Panc1 (cell line): ENCODE results near the gene TEX264. TPM values are rescaled to one million over a fixed set of nuclear protein-coding genes. Genes with fewer than 3 reads are reported as not detected.

ENCODE experiments used
- ATAC-seq: fragments of 200-7000 bp; cut with Tn5 transposase; 2 replicates; pipeline ENCODE4 v1.9.1; 2020; ENCODE audit warnings: mild to moderate bottlenecking, moderate library complexity
- BruUV-seq: library from RNA; stranded (reverse); fragments of 400-500 nt; replicated peaks from 2 replicates; lab custom pipeline; 2021; lab: Mats Ljungman, UMichigan
- CTCF ChIA-PET: fragments of 300-600 bp; sonication (Branson Sonifier 250); formaldehyde crosslinking; loops from one replicate; lab custom pipeline; 2022; ENCODE audit warnings: antibody characterized with exemption; lab: Charles Lee
- POLR2A ChIA-PET: fragments of 300-600 bp; sonication (Branson Sonifier 250); formaldehyde crosslinking; loops from one replicate; lab custom pipeline; 2022; ENCODE audit warnings: antibody characterized with exemption; lab: Charles Lee
- DNase-seq: peaks from one replicate; pipeline ENCODE4 v3.0.0-alpha.2; 2010; ENCODE audit warnings: low read depth, low spot score
- H3K27ac ChIP-seq: 2 replicates; pipeline ENCODE4 v1.5.1; 2011; ENCODE audit warnings: mild to moderate bottlenecking, low read length, inconsistent platforms
- H3K27me3 ChIP-seq: fragments of 200-500 bp; sonication (Bioruptor generic); 2 replicates; pipeline ENCODE4 v1.6.0; 2014; ENCODE audit warnings: low read length, inconsistent platforms; ENCODE audit not compliant: control insufficient read depth, insufficient read depth
- H3K36me3 ChIP-seq: fragments of 200-500 bp; sonication (Bioruptor generic); 2 replicates; pipeline ENCODE4 v1.5.1; 2014; ENCODE audit warnings: inconsistent platforms, mild to moderate bottlenecking, low read length, moderate library complexity; ENCODE audit not compliant: control insufficient read depth, insufficient read depth
- H3K4me1 ChIP-seq: 2 replicates; pipeline ENCODE4 v1.5.1; 2011; ENCODE audit warnings: inconsistent platforms, mild to moderate bottlenecking, low read length, moderate library complexity; ENCODE audit not compliant: control insufficient read depth, insufficient read depth
- H3K4me3 ChIP-seq, 2 experiments: 2 replicates each; pipeline ENCODE4 v1.5.1; 2011 to 2012; ENCODE audit warnings: low read depth in 2 of 2, low read length in 2 of 2, mild to moderate bottlenecking in 2 of 2, inconsistent platforms in 1 of 2, moderate library complexity in 1 of 2
- H3K9me3 ChIP-seq: fragments of 200-500 bp; sonication (Bioruptor generic); 2 replicates; pipeline ENCODE4 v1.5.1; 2014; ENCODE audit warnings: low read depth, mild to moderate bottlenecking, inconsistent platforms, low read length, moderate library complexity; ENCODE audit not compliant: control insufficient read depth, insufficient read depth
- POLR2AphosphoS5 ChIP-seq: IDR thresholded peaks from 2 replicates; pipeline ENCODE4 v1.6.1; 2012; ENCODE audit warnings: mild to moderate bottlenecking, low read depth, low read length, moderate library complexity
- SIN3A ChIP-seq: IDR thresholded peaks from 2 replicates; pipeline ENCODE4 v1.6.1; 2012; ENCODE audit warnings: low read depth, mild to moderate bottlenecking, low read length, moderate library complexity, borderline replicate concordance; ENCODE audit not compliant: insufficient read depth
- TCF7L2 ChIP-seq: IDR thresholded peaks from 2 replicates; pipeline ENCODE4 v1.6.1; 2011; ENCODE audit warnings: mild to moderate bottlenecking, low read depth, low read length, inconsistent platforms
- in situ Hi-C: cut with HindIII; loops from 2 replicates; pipeline ENCODE4 v1.10.0; 2016; ENCODE audit warnings: low sequenced_read_pairs, low pct_unique_long_range_greater_than_20kb
- intact Hi-C: fragments of 100-400 bp; cut with micrococcal nuclease; formaldehyde crosslinking; loops from one replicate; pipeline ENCODE4 v1.10.0; 2022; ENCODE audit not compliant: unreplicated experiment
- total RNA-seq: library from RNA; stranded (reverse); gene quantifications from one replicate; pipeline ENCODE4 v1.2.1, GENCODE V29; 2021; ENCODE audit not compliant: unreplicated experiment
- TF ChIP-seq, protein P1 (sequence below), 2 experiments: IDR thresholded peaks; 2 replicates each; pipeline ENCODE4 v1.6.1; 2011 to 2012; ENCODE audit warnings: low read depth in 2 of 2, control low read depth in 1 of 2, low read length in 1 of 2, mild to moderate bottlenecking in 1 of 2, moderate library complexity in 1 of 2; ENCODE audit not compliant: insufficient read depth in 1 of 2
- TF ChIP-seq, protein P2 (sequence below): fragments of 450-650 bp; IDR thresholded peaks from 2 replicates; pipeline ENCODE4 v1.5.1; 2017; ENCODE audit warnings: mild to moderate bottlenecking

The TEX264 gene
- total RNA-seq, 1 experiment from 2014 or later = 45.8 TPM

DNA sequence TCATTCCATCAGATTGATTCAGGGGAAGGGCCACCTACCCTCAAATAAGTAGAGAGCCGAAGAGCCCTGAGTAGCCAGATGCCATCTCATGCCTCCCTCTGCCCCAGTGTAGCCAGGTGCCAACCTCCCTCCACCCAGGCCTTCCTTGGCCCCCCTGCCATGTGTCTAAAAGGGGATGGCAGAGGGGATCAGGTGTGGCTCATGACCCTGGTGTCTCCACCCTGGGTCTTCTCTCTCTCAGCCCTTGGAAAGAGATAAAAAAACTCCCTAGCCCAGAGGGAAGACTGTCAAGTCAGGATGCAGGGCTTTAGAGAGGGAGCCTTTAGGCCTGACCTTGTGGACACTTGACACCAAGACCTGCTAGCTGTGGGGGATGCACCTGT, 41.0 kb downstream of the TEX264 start:
- intact Hi-C loops = no loop called here
- CTCF ChIA-PET = no interaction called here

DNA sequence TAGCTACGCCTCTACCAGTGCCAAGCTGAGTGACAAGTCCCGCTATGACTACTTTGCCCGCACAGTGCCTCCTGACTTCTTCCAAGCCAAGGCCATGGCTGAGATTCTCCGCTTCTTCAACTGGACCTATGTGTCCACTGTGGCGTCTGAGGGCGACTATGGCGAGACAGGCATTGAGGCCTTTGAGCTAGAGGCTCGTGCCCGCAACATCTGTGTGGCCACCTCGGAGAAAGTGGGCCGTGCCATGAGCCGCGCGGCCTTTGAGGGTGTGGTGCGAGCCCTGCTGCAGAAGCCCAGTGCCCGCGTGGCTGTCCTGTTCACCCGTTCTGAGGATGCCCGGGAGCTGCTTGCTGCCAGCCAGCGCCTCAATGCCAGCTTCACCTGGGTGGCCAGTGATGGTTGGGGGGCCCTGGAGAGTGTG, 41.5 kb downstream of the TEX264 start:
- H3K27ac ChIP-seq = no peak overlapping the region
- in situ Hi-C loops = no loop called here
- H3K4me1 ChIP-seq = no peaks in the 10 kb centered on the region
- H3K9me3 ChIP-seq = no peaks in the 10 kb centered on the region
- DNase-seq (no peak), ATAC-seq (no peak)
- ChIA-PET POLR2A (no interaction called here), CTCF (no interaction called here)
- no peaks in the 10 kb centered on the region for H3K36me3 ChIP-seq
- intact Hi-C loops = no loop called here
- TF ChIP-seq POLR2AphosphoS5 (no peak), SIN3A (no peak), TCF7L2 (no peak)
- TF ChIP-seq, protein P1, sequence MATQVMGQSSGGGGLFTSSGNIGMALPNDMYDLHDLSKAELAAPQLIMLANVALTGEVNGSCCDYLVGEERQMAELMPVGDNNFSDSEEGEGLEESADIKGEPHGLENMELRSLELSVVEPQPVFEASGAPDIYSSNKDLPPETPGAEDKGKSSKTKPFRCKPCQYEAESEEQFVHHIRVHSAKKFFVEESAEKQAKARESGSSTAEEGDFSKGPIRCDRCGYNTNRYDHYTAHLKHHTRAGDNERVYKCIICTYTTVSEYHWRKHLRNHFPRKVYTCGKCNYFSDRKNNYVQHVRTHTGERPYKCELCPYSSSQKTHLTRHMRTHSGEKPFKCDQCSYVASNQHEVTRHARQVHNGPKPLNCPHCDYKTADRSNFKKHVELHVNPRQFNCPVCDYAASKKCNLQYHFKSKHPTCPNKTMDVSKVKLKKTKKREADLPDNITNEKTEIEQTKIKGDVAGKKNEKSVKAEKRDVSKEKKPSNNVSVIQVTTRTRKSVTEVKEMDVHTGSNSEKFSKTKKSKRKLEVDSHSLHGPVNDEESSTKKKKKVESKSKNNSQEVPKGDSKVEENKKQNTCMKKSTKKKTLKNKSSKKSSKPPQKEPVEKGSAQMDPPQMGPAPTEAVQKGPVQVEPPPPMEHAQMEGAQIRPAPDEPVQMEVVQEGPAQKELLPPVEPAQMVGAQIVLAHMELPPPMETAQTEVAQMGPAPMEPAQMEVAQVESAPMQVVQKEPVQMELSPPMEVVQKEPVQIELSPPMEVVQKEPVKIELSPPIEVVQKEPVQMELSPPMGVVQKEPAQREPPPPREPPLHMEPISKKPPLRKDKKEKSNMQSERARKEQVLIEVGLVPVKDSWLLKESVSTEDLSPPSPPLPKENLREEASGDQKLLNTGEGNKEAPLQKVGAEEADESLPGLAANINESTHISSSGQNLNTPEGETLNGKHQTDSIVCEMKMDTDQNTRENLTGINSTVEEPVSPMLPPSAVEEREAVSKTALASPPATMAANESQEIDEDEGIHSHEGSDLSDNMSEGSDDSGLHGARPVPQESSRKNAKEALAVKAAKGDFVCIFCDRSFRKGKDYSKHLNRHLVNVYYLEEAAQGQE (IDR thresholded peaks at IDR 0.05; ENCODE audit: insufficient read depth in 1 of 2, low read depth in 2 of 2, low read length in 1 of 2) = no peak
- TF ChIP-seq, protein P2, sequence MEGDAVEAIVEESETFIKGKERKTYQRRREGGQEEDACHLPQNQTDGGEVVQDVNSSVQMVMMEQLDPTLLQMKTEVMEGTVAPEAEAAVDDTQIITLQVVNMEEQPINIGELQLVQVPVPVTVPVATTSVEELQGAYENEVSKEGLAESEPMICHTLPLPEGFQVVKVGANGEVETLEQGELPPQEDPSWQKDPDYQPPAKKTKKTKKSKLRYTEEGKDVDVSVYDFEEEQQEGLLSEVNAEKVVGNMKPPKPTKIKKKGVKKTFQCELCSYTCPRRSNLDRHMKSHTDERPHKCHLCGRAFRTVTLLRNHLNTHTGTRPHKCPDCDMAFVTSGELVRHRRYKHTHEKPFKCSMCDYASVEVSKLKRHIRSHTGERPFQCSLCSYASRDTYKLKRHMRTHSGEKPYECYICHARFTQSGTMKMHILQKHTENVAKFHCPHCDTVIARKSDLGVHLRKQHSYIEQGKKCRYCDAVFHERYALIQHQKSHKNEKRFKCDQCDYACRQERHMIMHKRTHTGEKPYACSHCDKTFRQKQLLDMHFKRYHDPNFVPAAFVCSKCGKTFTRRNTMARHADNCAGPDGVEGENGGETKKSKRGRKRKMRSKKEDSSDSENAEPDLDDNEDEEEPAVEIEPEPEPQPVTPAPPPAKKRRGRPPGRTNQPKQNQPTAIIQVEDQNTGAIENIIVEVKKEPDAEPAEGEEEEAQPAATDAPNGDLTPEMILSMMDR = no peak
- no peaks in the 10 kb centered on the region; the same call in 1 of the 2 replicates for H3K27me3 ChIP-seq
- BruUV-seq = no TSS peak
- H3K4me3 ChIP-seq = no peak overlapping the region

More for the DNA sequence above, 41.0 kb downstream of the TEX264 start:
- no peaks in the 10 kb centered on the region; the same call in 1 of the 2 replicates for H3K27me3 ChIP-seq
- H3K36me3 ChIP-seq = no peaks in the 10 kb centered on the region
- H3K4me3 ChIP-seq = no peak overlapping the region
- BruUV-seq = no TSS peak
- no peaks in the 10 kb centered on the region for H3K4me1 ChIP-seq
- in situ Hi-C loops = no loop called here
- POLR2A ChIA-PET = no interaction called here
- DNase-seq (no peak), ATAC-seq (no peak)
- no peak overlapping the region for H3K27ac ChIP-seq
- no peak for TF ChIP-seq TCF7L2
- TF ChIP-seq, protein P2 = no peak
- TF ChIP-seq, protein P1 (IDR thresholded peaks at IDR 0.05; ENCODE audit: insufficient read depth in 1 of 2, low read depth in 2 of 2, low read length in 1 of 2) = no peak
- TF ChIP-seq SIN3A = no peak
- no peak for TF ChIP-seq POLR2AphosphoS5
- H3K9me3 ChIP-seq = no peaks in the 10 kb centered on the region
